Type B pancreatic cell (in vitro differentiated cells): ENCODE data around the gene ELL2. TPM values are rescaled to one million over a fixed set of nuclear protein-coding genes. Genes with fewer than 3 reads are reported as not detected.

Experiments used
- DNase-seq: peaks from one replicate; pipeline ENCODE4 v3.0.0; 2021; ENCODE audit warnings: mixed read lengths; ENCODE audit not compliant: unreplicated experiment; ENCODE audit errors: extremely low spot score
- H3K27ac Mint-ChIP-seq: 2 replicates; pipeline ENCODE4 v1.8.0; 2021; ENCODE audit warnings: mild to moderate bottlenecking, mixed read lengths
- H3K27me3 Mint-ChIP-seq: 2 replicates; pipeline ENCODE4 v1.8.0; 2021; ENCODE audit warnings: mixed read lengths
- H3K36me3 Mint-ChIP-seq: 2 replicates; pipeline ENCODE4 v1.8.0; 2021; ENCODE audit warnings: mixed read lengths
- H3K4me1 Mint-ChIP-seq: one replicate; pipeline ENCODE4 v1.8.0; 2021; ENCODE audit warnings: mixed read lengths; ENCODE audit not compliant: unreplicated experiment
- H3K4me3 Mint-ChIP-seq: 2 replicates; pipeline ENCODE4 v1.8.0; 2021; ENCODE audit warnings: mild to moderate bottlenecking, mixed read lengths
- H3K9me3 Mint-ChIP-seq: 2 replicates; pipeline ENCODE4 v1.8.0; 2021; ENCODE audit warnings: mixed read lengths
- CTCF ChIP-seq: fragments of 200-600 bp; sonication (generic); conservative IDR thresholded peaks from 2 replicates; pipeline ENCODE4 v1.5.0; 2021; ENCODE audit warnings: antibody characterized with exemption, mild to moderate bottlenecking
- total RNA-seq: library from RNA; stranded (reverse); gene quantifications from 2 replicates; pipeline ENCODE4 v1.2.1, GENCODE V29; 2021; ENCODE audit warnings: low replicate concordance

Gene ELL2
- total RNA-seq, 1 donor from 2014 or later: 33.9 TPM

- peak overlapping the region; percentile 52 for H3K27ac Mint-ChIP-seq
- no peak overlapping the region for H3K4me3 Mint-ChIP-seq
- TF ChIP-seq CTCF: no peak
- H3K4me1 Mint-ChIP-seq: peaks cover 3% of the 10 kb centered on the region
- H3K36me3 Mint-ChIP-seq: peaks cover 8% of the 10 kb centered on the region
- H3K9me3 Mint-ChIP-seq: no peaks in the 10 kb centered on the region
- DNase-seq: no peak
- no peaks in the 10 kb centered on the region for H3K27me3 Mint-ChIP-seq
Measured at GRCh38 chr5:95884511-95884910, 77.1 kb downstream of the ELL2 start.

- Mint-ChIP-seq H3K4me1 (peaks cover 3% of the 10 kb centered on the region), H3K9me3 (no peaks in the 10 kb centered on the region), H3K36me3 (peaks cover 8% of the 10 kb centered on the region), H3K27me3 (no peaks in the 10 kb centered on the region), H3K4me3 (peak overlapping the region; percentile 12), H3K27ac (peak overlapping the region; percentile 90)
- no peak for TF ChIP-seq CTCF
- no peak for DNase-seq
Measured at GRCh38 chr5:95884017-95884325, 77.7 kb downstream of the ELL2 start.

GRCh38 chr5:95883185-95884016 is 78.2 kb downstream of the ELL2 start:
- H3K36me3 Mint-ChIP-seq: peaks cover 11% of the 10 kb centered on the region
- H3K4me3 Mint-ChIP-seq: peak overlapping the region; percentile 12
- peaks cover 8% of the 10 kb centered on the region for H3K4me1 Mint-ChIP-seq
- no peak for DNase-seq
- no peaks in the 10 kb centered on the region for H3K9me3 Mint-ChIP-seq
- no peaks in the 10 kb centered on the region for H3K27me3 Mint-ChIP-seq
- TF ChIP-seq CTCF: no peak
- peak overlapping the region; percentile 90 for H3K27ac Mint-ChIP-seq

GRCh38 chr5:95881833-95882232 is 79.8 kb downstream of the ELL2 start:
- Mint-ChIP-seq H3K4me3 (no peak overlapping the region), H3K27ac (no peak overlapping the region)

GRCh38 chr5:95880081-95880926 is 81.3 kb downstream of the ELL2 start:
- peaks cover 18% of the 10 kb centered on the region for H3K4me1 Mint-ChIP-seq
- no peak overlapping the region for H3K4me3 Mint-ChIP-seq
- H3K9me3 Mint-ChIP-seq: no peaks in the 10 kb centered on the region
- peaks cover 3% of the 10 kb centered on the region for H3K36me3 Mint-ChIP-seq
- TF ChIP-seq CTCF: no peak
- no peaks in the 10 kb centered on the region for H3K27me3 Mint-ChIP-seq
- no peak overlapping the region for H3K27ac Mint-ChIP-seq
- no peak for DNase-seq

More at GRCh38 chr5:95881833-95882232, 79.8 kb downstream of the ELL2 start:
- DNase-seq: no peak
- Mint-ChIP-seq H3K4me1 (peaks cover 16% of the 10 kb centered on the region), H3K9me3 (no peaks in the 10 kb centered on the region), H3K36me3 (peaks cover 3% of the 10 kb centered on the region), H3K27me3 (no peaks in the 10 kb centered on the region)
- no peak for TF ChIP-seq CTCF
